Trophoblast cell (in vitro differentiated cells and primary cell): Measurements from ENCODE around the gene GSN.
A peak's percentile ranks its signal among the peaks of the same experiment; 100 is the strongest.

Source experiments
- DNase-seq, 2 donors: peaks; one replicate each; pipeline ENCODE4 v3.0.0-alpha.2; 2016
- H2AFZ ChIP-seq: 2 replicates; pipeline ENCODE4 v1.6.1; 2013; ENCODE audit warnings: low read length, moderate library complexity, mild to moderate bottlenecking; ENCODE audit not compliant: insufficient read depth, poor library complexity
- H2AK5ac ChIP-seq: 2 replicates; pipeline ENCODE4 v1.6.1; 2013; ENCODE audit warnings: mild to moderate bottlenecking, low read length
- H2BK120ac ChIP-seq: 2 replicates; pipeline ENCODE4 v1.6.1; 2013; ENCODE audit warnings: low read length, mild to moderate bottlenecking, moderate library complexity; ENCODE audit not compliant: insufficient read depth, poor library complexity
- H2BK12ac ChIP-seq: 2 replicates; pipeline ENCODE4 v1.6.1; 2013; ENCODE audit warnings: mild to moderate bottlenecking, low read length, moderate library complexity
- H2BK5ac ChIP-seq: 2 replicates; pipeline ENCODE4 v1.6.1; 2013; ENCODE audit warnings: low read length, low read depth, moderate library complexity, mild to moderate bottlenecking; ENCODE audit not compliant: poor library complexity
- H3K14ac ChIP-seq: 2 replicates; pipeline ENCODE4 v1.6.1; 2013; ENCODE audit warnings: mild to moderate bottlenecking, low read length
- H3K18ac ChIP-seq: 2 replicates; pipeline ENCODE4 v1.6.1; 2013; ENCODE audit warnings: mild to moderate bottlenecking, low read length
- H3K23ac ChIP-seq: 2 replicates; pipeline ENCODE4 v1.6.1; 2013; ENCODE audit warnings: low read length
- H3K27ac ChIP-seq: 2 replicates; pipeline ENCODE4 v1.5.1; 2013; ENCODE audit warnings: low read depth, mild to moderate bottlenecking, inconsistent platforms, low read length, moderate library complexity
- H3K27me3 ChIP-seq: 2 replicates; pipeline ENCODE4 v1.6.1; 2013; ENCODE audit warnings: inconsistent platforms, mild to moderate bottlenecking, low read length, moderate library complexity; ENCODE audit not compliant: insufficient read depth
- H3K36me3 ChIP-seq, 2 experiments: 1 replicate in 1 of 2; 2 replicates in 1 of 2; pipeline ENCODE4 v1.6.1; 2013; ENCODE audit warnings: low read length in 2 of 2, mild to moderate bottlenecking in 2 of 2, moderate library complexity in 1 of 2; ENCODE audit not compliant: insufficient read depth in 2 of 2, control insufficient read depth in 1 of 2
- H3K4ac ChIP-seq: 2 replicates; pipeline ENCODE4 v1.6.1; 2013; ENCODE audit warnings: low read depth, mild to moderate bottlenecking, low read length, moderate library complexity
- H3K4me1 ChIP-seq, 2 experiments: 1 replicate in 1 of 2; 2 replicates in 1 of 2; pipeline ENCODE4 v1.6.1; 2013; ENCODE audit warnings: low read length in 2 of 2, mild to moderate bottlenecking in 2 of 2, moderate library complexity in 1 of 2; ENCODE audit not compliant: insufficient read depth in 2 of 2, control insufficient read depth in 1 of 2
- H3K4me2 ChIP-seq: 2 replicates; pipeline ENCODE4 v1.6.1; 2013; ENCODE audit warnings: inconsistent platforms, mild to moderate bottlenecking, low read length, moderate library complexity
- H3K4me3 ChIP-seq: 2 replicates; pipeline ENCODE4 v1.5.1; 2013; ENCODE audit warnings: mild to moderate bottlenecking, low read depth, low read length, inconsistent platforms
- H3K79me1 ChIP-seq: one replicate; pipeline ENCODE4 v1.6.1; 2013; ENCODE audit warnings: low read length
- H3K79me2 ChIP-seq: 2 replicates; pipeline ENCODE4 v1.6.1; 2013; ENCODE audit warnings: low read length, mild to moderate bottlenecking; ENCODE audit not compliant: control insufficient read depth, insufficient read depth, poor library complexity
- H3K9ac ChIP-seq: 2 replicates; pipeline ENCODE4 v1.6.1; 2013; ENCODE audit warnings: mild to moderate bottlenecking, low read length
- H3K9me3 ChIP-seq: 2 replicates; pipeline ENCODE4 v1.6.1; 2013; ENCODE audit warnings: low read depth, mild to moderate bottlenecking, control low read depth, inconsistent platforms, low read length; ENCODE audit not compliant: insufficient read depth
- H4K12ac ChIP-seq: 2 replicates; pipeline ENCODE4 v1.6.1; 2013; ENCODE audit warnings: low read depth, mild to moderate bottlenecking, low read length, moderate library complexity
- H4K8ac ChIP-seq: 2 replicates; pipeline ENCODE4 v1.6.1; 2013; ENCODE audit warnings: low read depth, mild to moderate bottlenecking, low read length, moderate library complexity
- H4K91ac ChIP-seq: one replicate; pipeline ENCODE4 v1.6.1; 2013; ENCODE audit warnings: low read depth, mild to moderate bottlenecking, low read length, moderate library complexity
- WGBS: extraction: QIAGEN DNeasy Blood & Tissue Kit; methylation state at CpG from one replicate; pipeline ENCODE4 v1.1.7; 2013; ENCODE audit warnings: missing lambda C conversion rate; ENCODE audit not compliant: insufficient read length, insufficient coverage; ENCODE audit errors: extremely low coverage; 5-methylcytosine and 5-hydroxymethylcytosine counted together

GSN gene

DNA sequence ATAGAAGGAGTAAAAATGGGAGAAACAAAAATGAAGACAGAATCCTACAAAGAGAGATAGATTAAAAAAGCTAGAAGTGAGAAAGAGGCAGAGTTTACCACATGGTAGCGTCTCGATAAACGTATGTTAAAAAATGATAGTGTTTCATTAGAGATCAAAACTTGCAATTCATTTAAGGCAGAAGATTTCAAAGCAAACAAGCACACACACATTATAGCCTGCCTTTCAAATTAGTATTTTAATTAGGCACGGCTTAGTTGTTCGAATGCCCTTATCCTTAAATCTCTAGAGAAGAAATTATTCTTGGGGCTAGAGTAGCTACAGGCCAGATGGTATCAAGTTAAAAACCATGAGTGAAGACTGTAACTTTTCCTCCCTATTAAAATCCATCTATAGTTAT, 96.1 kb downstream of the GSN start:
- Histone ChIP-seq H2BK12ac (no peak overlapping the region), H2AK5ac (no peak overlapping the region), H3K9ac (no peak overlapping the region), H3K79me1 (peaks cover 7% of the 10 kb centered on the region), H3K79me2 (peaks cover 4% of the 10 kb centered on the region), H3K14ac (no peak overlapping the region), H3K18ac (no peak overlapping the region), H2BK120ac (no peak overlapping the region), H3K9me3 (no peaks in the 10 kb centered on the region), H3K4me3 (no peak overlapping the region), H4K8ac (no peak overlapping the region), H3K4me1 (peaks cover 3 to 7% of the 10 kb centered on the region in 2 experiments), H3K4ac (no peak overlapping the region), H3K23ac (no peak overlapping the region), H4K91ac (no peak overlapping the region), H4K12ac (no peak overlapping the region), H3K4me2 (no peak overlapping the region), H2AFZ (no peak overlapping the region), H3K36me3 (peaks cover 3 to 4% of the 10 kb centered on the region in 2 experiments), H2BK5ac (no peak overlapping the region), H3K27me3 (no peaks in the 10 kb centered on the region), H3K27ac (no peak overlapping the region)
- no peak for DNase-seq
- no CpG with 5 or more reads among the region's 5 CpGs for WGBS

DNA sequence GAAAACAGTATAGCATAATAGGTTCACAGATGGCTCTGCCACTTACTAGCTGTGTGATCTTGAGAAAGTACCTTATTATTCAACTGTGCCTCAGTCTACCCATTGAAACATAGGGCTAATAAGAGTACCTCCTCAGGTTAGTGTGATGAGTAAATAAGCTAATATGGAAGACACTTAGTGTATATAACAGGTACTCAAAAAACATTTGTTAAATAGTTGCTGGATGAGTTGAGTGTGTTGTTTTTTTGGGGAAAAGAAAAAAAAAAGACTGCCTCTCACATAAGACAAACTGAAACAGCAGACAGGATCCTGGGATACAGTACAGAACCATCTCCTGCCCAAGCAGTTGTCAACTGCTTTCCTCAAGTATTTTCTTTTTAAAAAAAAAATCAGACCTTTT, 96.9 kb downstream of the GSN start:
- Histone ChIP-seq H3K14ac (no peak overlapping the region), H3K4me1 (peaks cover 4 to 7% of the 10 kb centered on the region in 2 experiments), H4K8ac (no peak overlapping the region), H3K18ac (no peak overlapping the region), H3K9me3 (no peaks in the 10 kb centered on the region), H2BK5ac (no peak overlapping the region), H4K91ac (no peak overlapping the region), H3K27ac (peak overlapping the region; percentile 34), H2BK12ac (no peak overlapping the region), H3K79me2 (peaks cover 11% of the 10 kb centered on the region), H3K4ac (no peak overlapping the region), H3K4me2 (no peak overlapping the region), H3K23ac (no peak overlapping the region), H2AK5ac (no peak overlapping the region), H3K4me3 (no peak overlapping the region), H2AFZ (no peak overlapping the region), H4K12ac (no peak overlapping the region), H3K79me1 (peaks cover 14% of the 10 kb centered on the region), H2BK120ac (no peak overlapping the region), H3K27me3 (no peaks in the 10 kb centered on the region), H3K36me3 (peaks cover 3 to 4% of the 10 kb centered on the region in 2 experiments), H3K9ac (no peak overlapping the region)
- no peak for DNase-seq

DNA sequence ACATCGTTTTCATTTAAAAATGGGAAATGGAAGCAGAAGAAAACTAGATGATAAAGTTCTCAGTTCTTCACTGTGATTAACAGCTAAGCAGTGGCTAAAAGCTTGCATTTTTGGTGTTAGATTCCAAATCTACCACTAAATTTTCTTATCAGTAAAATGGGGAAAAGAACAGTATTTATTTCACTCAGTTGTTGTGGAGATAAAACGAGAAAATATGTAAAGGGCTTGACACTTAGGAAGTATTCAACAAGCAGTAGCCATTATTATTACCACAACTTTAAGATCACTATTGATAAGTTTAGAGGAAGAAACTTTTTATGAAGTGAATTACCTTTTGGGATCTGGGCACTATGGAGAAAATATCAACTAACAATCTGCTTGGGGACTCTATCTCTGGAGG, 97.6 kb downstream of the GSN start:
- H3K79me2 ChIP-seq = peaks cover 12% of the 10 kb centered on the region
- no peak overlapping the region for H2BK12ac ChIP-seq
- H4K8ac ChIP-seq = no peak overlapping the region
- peaks cover 3 to 4% of the 10 kb centered on the region in 2 experiments for H3K36me3 ChIP-seq
- H3K14ac ChIP-seq = no peak overlapping the region
- no peak overlapping the region for H3K4ac ChIP-seq
- H2BK120ac ChIP-seq = no peak overlapping the region
- H3K27ac ChIP-seq = no peak overlapping the region
- H4K12ac ChIP-seq = no peak overlapping the region
- no CpG with 5 or more reads among the region's 2 CpGs for WGBS
- H3K23ac ChIP-seq = no peak overlapping the region
- H2AK5ac ChIP-seq = no peak overlapping the region
- no peak overlapping the region for H3K4me2 ChIP-seq
- H2BK5ac ChIP-seq = no peak overlapping the region
- peaks cover 18% of the 10 kb centered on the region for H3K79me1 ChIP-seq
- no peak overlapping the region for H4K91ac ChIP-seq
- no peak overlapping the region for H3K18ac ChIP-seq
- no peaks in the 10 kb centered on the region for H3K27me3 ChIP-seq
- no peak overlapping the region for H3K4me3 ChIP-seq
- H3K9ac ChIP-seq = no peak overlapping the region
- H3K4me1 ChIP-seq = peaks cover 7 to 10% of the 10 kb centered on the region in 2 experiments
- no peak overlapping the region for H2AFZ ChIP-seq
- no peak for DNase-seq
- H3K9me3 ChIP-seq = no peaks in the 10 kb centered on the region

DNA sequence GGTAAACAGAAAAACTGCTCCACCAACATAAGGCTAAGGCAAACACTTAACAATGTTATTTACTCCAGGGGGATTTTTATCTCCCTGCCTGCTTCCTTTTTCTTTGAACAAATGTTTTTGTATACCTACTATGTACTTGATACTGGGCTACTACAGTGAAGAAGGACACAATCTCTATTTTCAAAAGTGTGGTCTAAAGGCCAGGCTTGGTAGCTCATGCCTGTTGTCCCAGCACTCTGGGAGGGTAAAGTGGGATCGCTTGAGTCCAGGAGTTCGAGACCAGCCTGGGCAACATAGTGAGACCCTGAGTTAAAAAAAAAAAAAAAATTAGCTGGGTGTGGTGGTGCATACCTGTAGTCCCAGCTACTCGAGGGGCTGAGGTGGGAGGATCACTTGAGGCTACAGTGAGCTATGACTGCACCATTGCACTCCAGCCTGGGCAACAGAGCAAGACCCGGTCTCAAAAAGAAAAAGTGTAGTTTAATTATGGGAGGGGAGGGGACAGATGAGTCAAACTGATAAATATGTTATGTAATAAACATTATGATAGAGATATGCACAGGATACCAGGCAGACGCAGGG, 98.7 kb downstream of the GSN start:
- Histone ChIP-seq H4K91ac (peak overlapping the region; percentile 87), H2AK5ac (no peak overlapping the region), H3K79me2 (peaks cover 12% of the 10 kb centered on the region), H3K18ac (no peak overlapping the region), H3K4ac (peak overlapping the region; percentile 34), H3K4me1 (peaks cover 7% of the 10 kb centered on the region in 2 experiments), H3K23ac (no peak overlapping the region), H2BK5ac (peak overlapping the region; percentile 84), H3K9me3 (no peaks in the 10 kb centered on the region), H4K8ac (no peak overlapping the region), H3K14ac (no peak overlapping the region), H3K79me1 (peaks cover 19% of the 10 kb centered on the region), H3K27ac (peak overlapping the region; percentile 39), H4K12ac (no peak overlapping the region), H2AFZ (no peak overlapping the region), H3K9ac (no peak overlapping the region), H3K27me3 (no peaks in the 10 kb centered on the region), H2BK12ac (no peak overlapping the region), H2BK120ac (peak overlapping the region; percentile 58), H3K36me3 (peaks cover 3 to 4% of the 10 kb centered on the region in 2 experiments), H3K4me3 (no peak overlapping the region), H3K4me2 (peak overlapping the region; percentile 5)
- DNase-seq = no peak
- WGBS = no CpG with 5 or more reads among the region's 5 CpGs
